IMR-90 (cell line): ENCODE results near the gene CAMKMT. TPM values are rescaled to one million over a fixed set of nuclear protein-coding genes. Genes with fewer than 3 reads are reported as not detected.

Experiments used
- ATAC-seq: fragments of 200-7000 bp; cut with Tn5 transposase; 2 replicates; pipeline ENCODE4 v1.9.1; 2020; ENCODE audit warnings: low read depth, mild to moderate bottlenecking, moderate library complexity
- BruUV-seq: library from RNA; stranded (reverse); fragments of 400-500 nt; replicated peaks from 2 replicates; lab custom pipeline; 2021; lab: Mats Ljungman, UMichigan
- CTCF ChIA-PET: fragments of 300-600 bp; formaldehyde crosslinking; extraction: SDS; loops from one replicate; lab custom pipeline; 2021; ENCODE audit warnings: antibody characterized with exemption; lab: Yijun Ruan, JAX
- POLR2A ChIA-PET: fragments of 300-600 bp; sonication (Branson Sonifier 250); formaldehyde crosslinking; loops from one replicate; lab custom pipeline; 2022; ENCODE audit warnings: antibody characterized with exemption; ENCODE audit not compliant: unreplicated experiment; lab: Charles Lee
- DNase-seq: peaks from one replicate; pipeline ENCODE4 v3.0.0; 2013
- H2AFZ ChIP-seq: replicated peaks from 2 replicates; pipeline ENCODE3; 2013; ENCODE audit warnings: low read length, mild to moderate bottlenecking; ENCODE audit not compliant: poor library complexity
- H2AK5ac ChIP-seq: 2 replicates; pipeline ENCODE4 v1.6.1; 2013; ENCODE audit warnings: low read depth, low read length, inconsistent platforms
- H2AK9ac ChIP-seq: replicated peaks from 2 replicates; pipeline ENCODE3; 2013; ENCODE audit warnings: mild to moderate bottlenecking, low read depth, low read length, moderate library complexity; ENCODE audit not compliant: poor library complexity
- H2BK120ac ChIP-seq: 2 replicates; pipeline ENCODE4 v1.6.1; 2013; ENCODE audit warnings: low read depth, low read length, inconsistent platforms
- H2BK15ac ChIP-seq: 3 replicates; pipeline ENCODE4 v1.6.1; 2013; ENCODE audit warnings: low read depth, low read length, inconsistent platforms
- H2BK20ac ChIP-seq: 2 replicates; pipeline ENCODE4 v1.6.1; 2013; ENCODE audit warnings: low read depth, mild to moderate bottlenecking, inconsistent platforms, low read length, moderate library complexity
- H2BK5ac ChIP-seq: 2 replicates; pipeline ENCODE4 v1.6.1; 2013; ENCODE audit warnings: mild to moderate bottlenecking, low read depth, low read length, inconsistent platforms; ENCODE audit not compliant: poor library complexity, severe bottlenecking
- H3K14ac ChIP-seq: replicated peaks from 2 replicates; pipeline ENCODE4 v1.6.1; 2013; ENCODE audit warnings: low read depth, low read length, inconsistent platforms
- H3K18ac ChIP-seq: 2 replicates; pipeline ENCODE4 v1.6.1; 2013; ENCODE audit warnings: low read depth, low read length, control low read depth
- H3K23ac ChIP-seq: 2 replicates; pipeline ENCODE4 v1.6.1; 2013; ENCODE audit warnings: low read depth, low read length, inconsistent platforms
- H3K27ac ChIP-seq: 2 replicates; pipeline ENCODE4 v1.5.1; 2013; ENCODE audit warnings: mild to moderate bottlenecking, control low read depth, low read length; ENCODE audit not compliant: insufficient read depth
- H3K27me3 ChIP-seq: 2 replicates; pipeline ENCODE4 v1.6.1; 2013; ENCODE audit warnings: low read length; ENCODE audit not compliant: control insufficient read depth, insufficient read depth
- H3K36me3 ChIP-seq: 2 replicates; pipeline ENCODE4 v1.6.1; 2013; ENCODE audit warnings: low read length, mixed read lengths; ENCODE audit not compliant: control insufficient read depth, insufficient read depth
- H3K4ac ChIP-seq: 2 replicates; pipeline ENCODE4 v1.6.1; 2013; ENCODE audit warnings: low read depth, low read length, inconsistent platforms
- H3K4me1 ChIP-seq: 2 replicates; pipeline ENCODE4 v1.6.1; 2013; ENCODE audit warnings: low read length, mixed read lengths; ENCODE audit not compliant: control insufficient read depth, insufficient read depth
- H3K4me2 ChIP-seq: 2 replicates; pipeline ENCODE4 v1.6.1; 2013; ENCODE audit warnings: low read depth, mild to moderate bottlenecking, control low read depth, low read length, moderate library complexity
- H3K4me3 ChIP-seq: 2 replicates; pipeline ENCODE4 v1.5.1; 2013; ENCODE audit warnings: low read depth, mild to moderate bottlenecking, control low read depth, low read length, moderate library complexity; ENCODE audit not compliant: insufficient read depth
- H3K56ac ChIP-seq: 2 replicates; pipeline ENCODE4 v1.6.1; 2013; ENCODE audit warnings: low read length, inconsistent platforms; ENCODE audit not compliant: insufficient read depth; ENCODE audit errors: extremely low read depth
- H3K79me1 ChIP-seq, 2 experiments: 2 replicates each; pipeline ENCODE4 v1.6.1; 2013; ENCODE audit warnings: low read length in 2 of 2, inconsistent platforms in 1 of 2, low read depth in 1 of 2
- H3K9ac ChIP-seq: 2 replicates; pipeline ENCODE4 v1.6.1; 2013; ENCODE audit warnings: low read depth, low read length, control low read depth
- H3K9me1 ChIP-seq: 2 replicates; pipeline ENCODE4 v1.6.1; 2013; ENCODE audit warnings: low read length, inconsistent platforms; ENCODE audit not compliant: insufficient read depth
- H3K9me3 ChIP-seq: 2 replicates; pipeline ENCODE4 v1.6.1; 2013; ENCODE audit warnings: low read length; ENCODE audit not compliant: control insufficient read depth, insufficient read depth
- H4K20me1 ChIP-seq: 2 replicates; pipeline ENCODE4 v1.6.1; 2013; ENCODE audit warnings: low read length, inconsistent platforms; ENCODE audit not compliant: insufficient read depth
- H4K5ac ChIP-seq: 2 replicates; pipeline ENCODE4 v1.6.1; 2013; ENCODE audit warnings: mild to moderate bottlenecking, low read depth, low read length, control low read depth
- H4K8ac ChIP-seq, 2 experiments: 2 replicates each; pipeline ENCODE4 v1.6.1; 2013; ENCODE audit warnings: low read depth in 2 of 2, low read length in 2 of 2, control low read depth in 1 of 2, inconsistent platforms in 1 of 2
- H4K91ac ChIP-seq: 2 replicates; pipeline ENCODE4 v1.6.1; 2013; ENCODE audit warnings: low read depth, low read length, inconsistent platforms; ENCODE audit not compliant: insufficient read depth
- CEBPB ChIP-seq: IDR thresholded peaks from 2 replicates; pipeline ENCODE4 v1.6.1; 2012; ENCODE audit warnings: low read depth, low read length, improper control_type of control experiment
- MAFK ChIP-seq: IDR thresholded peaks from 2 replicates; pipeline ENCODE4 v1.6.1; 2012; ENCODE audit warnings: low read depth, low read length, improper control_type of control experiment
- MAZ ChIP-seq: IDR thresholded peaks from 2 replicates; pipeline ENCODE4 v1.6.1; 2012; ENCODE audit warnings: low read depth, mild to moderate bottlenecking, low read length, improper control_type of control experiment, moderate library complexity, borderline replicate concordance
- MXI1 ChIP-seq: IDR thresholded peaks from 2 replicates; pipeline ENCODE4 v1.6.1; 2012; ENCODE audit warnings: low read depth, mild to moderate bottlenecking, low read length, moderate library complexity, borderline replicate concordance
- NFE2L2 ChIP-seq: fragments of 150-350 bp; IDR thresholded peaks from 2 replicates; pipeline ENCODE4 v1.6.1; 2016; ENCODE audit warnings: low read depth, mild to moderate bottlenecking, low read length
- POLR2A ChIP-seq: IDR thresholded peaks from 2 replicates; pipeline ENCODE4 v1.6.1; 2012; ENCODE audit warnings: mild to moderate bottlenecking, low read depth, low read length
- RAD21 ChIP-seq: IDR thresholded peaks from 2 replicates; pipeline ENCODE4 v1.6.1; 2012; ENCODE audit warnings: low read length, improper control_type of control experiment
- RFX5 ChIP-seq: IDR thresholded peaks from 2 replicates; pipeline ENCODE4 v1.8.0; 2012; ENCODE audit warnings: low read depth, mild to moderate bottlenecking, low read length, moderate library complexity
- WGBS, 2 experiments: methylation state at CpG; one replicate each; pipeline versions ENCODE4 v1.1.5 to v1.1.7; 2013; ENCODE audit warnings: missing lambda C conversion rate in 2 of 2; ENCODE audit not compliant: insufficient read length in 1 of 2; ENCODE audit errors: extremely low coverage in 2 of 2; 5-methylcytosine and 5-hydroxymethylcytosine counted together
- dilution Hi-C: fragments of 300-500 bp; cut with HindIII; formaldehyde crosslinking; loops from one replicate; pipeline ENCODE4 v1.14.3; 2018; ENCODE audit warnings: low sequenced_read_pairs; ENCODE audit not compliant: unreplicated experiment
- in situ Hi-C: fragments of 300-500 bp; cut with MboI; formaldehyde crosslinking; loops from 3 replicates; pipeline ENCODE4 v1.14.3; 2019; ENCODE audit warnings: low sequenced_read_pairs, inconsistent platforms, mixed read lengths
- intact Hi-C: fragments of 100-400 bp; cut with micrococcal nuclease; formaldehyde crosslinking; loops from 2 replicates; pipeline ENCODE4 v1.10.0; 2022
- polyA plus RNA-seq, 3 experiments: library from polyadenylated mRNA; depleted of rRNA; stranded (reverse); fragments of >200 nt; gene quantifications; 2 replicates each; pipeline ENCODE4 v1.2.3, GENCODE V29; 2012; ENCODE audit warnings: low replicate concordance in 1 of 3
- total RNA-seq: library from RNA; depleted of rRNA; stranded (reverse); fragments of >200 nt; gene quantifications from 2 replicates; pipeline ENCODE4 v1.2.3, GENCODE V29; 2012

Gene CAMKMT
- total and polyA plus RNA-seq, 2 of the 4 experiments (the other 2 are of a cell fraction) = 4.4 to 6.8 TPM

GRCh38 chr2:44743473-44743872 lies 381.7 kb downstream of the CAMKMT start:
- H3K27ac ChIP-seq = no peak overlapping the region
- H3K56ac ChIP-seq = no peak overlapping the region
- no peak overlapping the region for H2AFZ ChIP-seq
- no peak overlapping the region for H3K4me2 ChIP-seq
- ChIA-PET CTCF (no interaction called here), POLR2A (no interaction called here)
- no peaks in the 10 kb centered on the region for H3K9me1 ChIP-seq
- TF ChIP-seq MAZ (no peak), MXI1 (no peak), RFX5 (no peak), MAFK (no peak), RAD21 (no peak), NFE2L2 (no peak), POLR2A (no peak), CEBPB (no peak)
- intact Hi-C loops (no loop called here), dilution Hi-C loops (no loop called here), in situ Hi-C loops (no loop called here)
- no peak overlapping the region for H2AK5ac ChIP-seq
- ATAC-seq (no peak), DNase-seq (no peak)
- H3K79me1 ChIP-seq = no peaks in the 10 kb centered on the region
- H2AK9ac ChIP-seq = no peak overlapping the region
- no peaks in the 10 kb centered on the region for H3K9me3 ChIP-seq
- H3K4me1 ChIP-seq = no peaks in the 10 kb centered on the region
- no peak overlapping the region for H3K14ac ChIP-seq
- H4K20me1 ChIP-seq = no peaks in the 10 kb centered on the region
- H2BK120ac ChIP-seq = no peak overlapping the region
- no peaks in the 10 kb centered on the region for H3K36me3 ChIP-seq
- H3K9ac ChIP-seq = no peak overlapping the region
- no peak overlapping the region for H3K4ac ChIP-seq
- H2BK15ac ChIP-seq = no peak overlapping the region
- no peak overlapping the region for H4K91ac ChIP-seq
- no peak overlapping the region for H4K5ac ChIP-seq
- H2BK20ac ChIP-seq = no peak overlapping the region
- H2BK5ac ChIP-seq = no peak overlapping the region
- peaks cover 2% of the 10 kb centered on the region; the same call in 1 of the 2 replicates for H3K27me3 ChIP-seq
- no peak overlapping the region for H3K23ac ChIP-seq
- no peak overlapping the region for H3K4me3 ChIP-seq
- no peak overlapping the region for H4K8ac ChIP-seq
- no CpG with 5 or more reads among the region's 3 CpGs for WGBS, 2 experiments
- BruUV-seq = no TSS peak
- no peak overlapping the region for H3K18ac ChIP-seq
